GM19193 (cell line): ENCODE data around the gene ARSB.

Experiments
- POLR2A ChIP-seq: IDR thresholded peaks from 4 replicates; pipeline ENCODE4 v1.6.1; 2011; ENCODE audit not compliant: insufficient read depth, insufficient read length; ENCODE audit errors: extremely low read depth

Gene ARSB

DNA sequence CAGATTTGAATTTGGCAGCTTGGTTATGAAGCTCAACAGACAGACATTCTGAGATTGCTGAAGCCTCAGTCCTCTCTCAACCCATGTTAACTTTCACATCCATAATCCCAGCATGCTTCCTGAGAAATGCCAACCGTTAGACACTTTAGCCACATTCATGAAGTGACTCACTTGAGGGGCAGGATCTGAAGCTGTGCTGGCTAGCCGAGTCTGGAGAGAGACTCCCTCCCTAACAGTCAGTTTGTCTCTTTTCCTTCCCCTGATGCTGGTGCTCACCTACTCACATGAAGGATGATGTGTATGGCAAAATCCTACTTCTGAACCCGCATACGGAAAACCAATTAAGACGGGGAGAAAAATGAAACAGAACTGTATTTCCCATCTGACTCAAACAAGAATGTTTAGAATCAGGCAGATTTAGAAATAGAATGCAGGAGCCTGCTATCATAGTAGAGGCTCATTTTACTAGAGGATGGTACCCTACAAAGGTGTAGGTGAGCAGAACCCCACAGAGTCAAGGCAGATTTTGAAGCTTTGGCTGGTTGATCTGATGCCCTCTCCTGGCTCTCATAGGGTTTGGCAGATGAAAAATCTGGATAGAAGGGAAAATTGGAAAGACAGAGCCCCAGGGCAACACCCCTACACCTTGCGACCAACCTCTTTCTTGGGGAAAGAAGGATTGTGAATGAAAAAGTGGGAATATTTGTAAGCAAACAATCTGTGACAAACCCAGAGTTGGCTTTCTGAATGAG lies 185.7 kb downstream of the ARSB start:
- TF ChIP-seq POLR2A, result no peak

GRCh38 chr5:78798673-78799029 lies 186.5 kb downstream of the ARSB start:
- TF ChIP-seq POLR2A, result no peak

DNA sequence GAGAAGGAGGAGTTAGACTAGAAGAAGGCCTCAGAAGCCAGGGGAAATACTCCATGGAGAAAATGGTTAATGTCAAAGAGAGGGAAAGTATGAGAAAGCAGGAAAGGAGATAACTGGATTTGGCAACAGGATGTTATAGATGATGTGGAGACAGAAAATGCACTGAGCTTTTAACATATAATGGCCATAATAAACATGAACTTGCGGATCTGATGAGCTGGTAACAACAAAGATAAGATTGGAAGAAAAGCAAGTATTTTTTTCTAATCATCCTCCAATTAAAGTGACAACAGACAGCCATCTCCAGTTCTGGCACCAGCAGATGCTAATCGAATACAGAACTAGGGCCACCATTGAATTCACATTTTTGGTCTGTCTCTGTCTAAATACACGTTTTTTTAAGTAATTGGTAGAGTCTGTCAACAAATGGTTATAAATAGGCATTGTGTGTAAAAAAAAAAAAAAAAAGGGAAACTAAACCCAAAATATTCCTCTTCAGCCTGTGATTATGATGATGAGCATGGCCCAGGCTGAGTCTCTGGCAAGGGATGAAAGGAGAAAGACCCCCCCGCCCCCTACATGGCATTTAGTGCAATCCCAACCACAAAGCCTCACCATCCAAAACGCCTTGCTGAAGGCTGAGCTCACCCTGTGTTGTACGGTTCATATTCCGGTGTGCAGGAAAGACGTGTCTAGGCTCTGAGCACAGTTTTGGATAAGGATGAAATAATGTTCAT lies 187.0 kb downstream of the ARSB start:
- no peak for TF ChIP-seq POLR2A

GRCh38 chr5:78795757-78796156 lies 189.4 kb downstream of the ARSB start:
- no peak for TF ChIP-seq POLR2A

- TF ChIP-seq POLR2A, result no peak
Observed at GRCh38 chr5:78794693-78795215, 190.4 kb downstream of the ARSB start.

GRCh38 chr5:78793907-78794662 lies 191.0 kb downstream of the ARSB start:
- no peak for TF ChIP-seq POLR2A

DNA sequence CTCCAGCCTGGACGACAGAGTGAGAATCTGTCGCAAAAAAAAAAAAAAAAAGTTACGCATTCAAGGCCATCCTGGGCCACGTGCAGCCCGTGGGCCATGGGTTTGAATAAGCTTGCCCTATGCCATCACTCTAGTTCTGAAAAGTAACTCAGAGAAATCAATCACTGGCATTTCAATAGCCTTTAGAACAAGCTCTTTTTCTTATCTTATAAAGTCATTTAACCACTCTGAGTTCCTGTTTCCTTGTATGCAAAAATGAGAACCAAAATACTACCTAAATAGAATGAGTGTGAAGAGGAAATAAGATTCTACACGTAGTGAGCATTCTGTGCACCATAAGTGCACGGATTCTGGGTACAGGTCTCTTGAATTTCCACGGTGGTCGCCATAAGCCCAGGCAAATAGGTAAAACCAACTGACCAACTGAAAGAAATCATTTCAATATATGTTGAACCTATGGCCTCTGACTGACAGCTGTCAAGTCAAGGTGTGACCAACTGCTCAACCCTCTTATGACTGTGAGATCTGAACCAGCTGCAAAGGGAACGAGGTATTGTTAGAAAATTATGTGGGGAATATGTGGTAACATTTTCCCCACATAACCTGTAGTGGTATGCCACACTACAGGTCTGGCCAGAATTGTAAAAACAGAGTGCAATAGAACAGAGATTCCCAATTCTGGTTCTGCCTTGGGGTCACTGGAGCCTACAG lies 192.6 kb downstream of the ARSB start:
- no peak for TF ChIP-seq POLR2A

DNA sequence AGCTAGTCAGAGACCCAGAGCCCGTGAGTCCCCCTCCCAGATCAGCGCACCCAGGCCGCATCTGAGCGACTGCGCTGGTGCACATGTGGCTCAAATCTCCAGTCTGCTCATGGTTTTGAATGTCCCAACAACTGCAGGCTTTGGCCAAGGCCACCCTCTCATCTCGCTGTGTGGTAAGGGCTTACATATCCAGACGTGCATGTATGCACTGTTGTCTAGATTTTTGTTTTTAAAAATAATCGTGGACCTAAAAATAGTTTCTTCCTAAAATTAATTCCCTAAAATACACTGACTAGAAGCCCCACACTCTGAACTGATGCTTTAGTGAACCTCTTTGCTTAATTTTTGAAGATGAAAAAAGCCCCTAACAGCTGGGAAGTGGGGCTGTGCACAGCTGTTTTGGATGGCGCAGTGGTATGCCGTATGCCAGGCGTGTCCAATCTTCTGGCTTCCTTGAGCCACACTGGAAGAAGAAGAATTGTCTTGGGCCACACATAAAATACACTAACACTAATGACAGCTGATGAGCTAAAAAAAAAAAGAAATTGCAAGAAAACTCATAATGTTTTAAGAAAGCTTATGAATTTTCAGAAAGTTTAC lies 193.5 kb downstream of the ARSB start:
- TF ChIP-seq POLR2A, result no peak

GRCh38 chr5:78787783-78788182 lies 197.3 kb downstream of the ARSB start:
- no peak for TF ChIP-seq POLR2A

DNA sequence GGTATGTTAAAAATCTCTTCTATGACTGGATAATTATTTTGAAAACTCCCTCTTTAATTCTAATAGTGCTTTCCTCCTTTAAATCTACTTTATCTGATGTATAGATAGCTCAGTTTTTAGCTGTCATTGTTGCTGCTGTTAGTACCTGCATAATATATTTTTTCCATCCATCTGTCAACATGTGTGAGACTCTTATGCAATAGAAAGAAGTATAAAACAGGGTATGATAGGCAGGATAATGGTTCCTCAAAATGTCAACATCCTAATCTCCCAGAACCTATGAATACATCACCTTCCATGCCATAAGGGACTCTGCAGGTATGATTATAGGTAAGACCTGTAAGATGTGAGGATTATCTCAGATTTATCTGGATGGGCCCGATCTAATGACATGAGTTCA lies 199.7 kb downstream of the ARSB start:
- TF ChIP-seq POLR2A, result no peak

GRCh38 chr5:78783434-78784130 lies 201.5 kb downstream of the ARSB start:
- TF ChIP-seq POLR2A, result no peak

DNA sequence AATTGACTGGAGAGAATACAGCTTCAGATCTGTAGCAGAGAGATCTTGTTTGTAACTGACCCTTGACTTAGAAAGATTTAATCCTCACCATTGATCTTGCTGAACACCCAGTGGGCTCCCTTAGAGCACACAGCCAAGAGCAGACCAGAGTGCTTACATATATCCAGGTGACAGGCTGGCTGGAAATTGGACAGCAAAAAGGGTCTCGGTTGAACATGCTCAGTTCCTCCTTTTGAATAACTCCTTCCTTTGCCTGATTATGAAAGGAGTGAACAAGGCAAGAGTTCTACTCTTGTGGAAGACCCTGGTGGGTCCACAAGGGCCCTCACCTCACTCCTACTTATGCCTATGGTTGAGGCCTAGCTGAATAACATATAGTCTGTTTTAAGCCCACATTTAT lies 202.4 kb downstream of the ARSB start:
- no peak for TF ChIP-seq POLR2A

DNA sequence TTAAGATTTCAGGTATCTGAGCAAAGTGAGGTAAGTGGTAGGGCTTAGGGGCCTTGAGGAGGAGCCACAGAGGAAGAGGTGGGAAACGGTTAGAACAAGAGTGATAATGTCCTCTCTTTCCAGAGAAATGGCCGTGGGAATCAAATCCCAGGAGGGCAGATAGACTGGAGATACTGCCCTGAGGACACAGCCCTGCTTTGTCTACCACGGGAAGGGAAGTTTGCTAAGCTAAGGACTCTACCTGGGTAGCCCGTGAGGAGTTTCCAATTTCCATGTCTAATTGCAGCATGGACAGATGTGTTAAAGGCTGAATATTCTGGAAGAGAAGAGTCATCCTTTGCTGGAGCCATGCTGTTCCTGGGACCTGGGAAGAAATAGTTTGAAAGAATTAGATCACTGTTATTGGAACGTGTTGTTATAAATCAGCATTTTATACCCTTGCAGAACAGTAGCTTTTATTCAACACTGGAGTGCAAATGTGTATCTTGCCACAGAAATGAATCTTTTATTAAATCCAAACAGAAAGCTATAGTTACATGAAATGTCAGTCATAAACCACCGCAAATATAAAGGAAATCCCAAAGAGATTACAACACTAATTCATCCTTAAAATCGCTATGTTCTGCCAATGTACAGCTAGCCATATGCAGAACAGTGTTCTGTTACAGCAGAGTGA lies 203.4 kb downstream of the ARSB start:
- TF ChIP-seq POLR2A, result no peak

DNA sequence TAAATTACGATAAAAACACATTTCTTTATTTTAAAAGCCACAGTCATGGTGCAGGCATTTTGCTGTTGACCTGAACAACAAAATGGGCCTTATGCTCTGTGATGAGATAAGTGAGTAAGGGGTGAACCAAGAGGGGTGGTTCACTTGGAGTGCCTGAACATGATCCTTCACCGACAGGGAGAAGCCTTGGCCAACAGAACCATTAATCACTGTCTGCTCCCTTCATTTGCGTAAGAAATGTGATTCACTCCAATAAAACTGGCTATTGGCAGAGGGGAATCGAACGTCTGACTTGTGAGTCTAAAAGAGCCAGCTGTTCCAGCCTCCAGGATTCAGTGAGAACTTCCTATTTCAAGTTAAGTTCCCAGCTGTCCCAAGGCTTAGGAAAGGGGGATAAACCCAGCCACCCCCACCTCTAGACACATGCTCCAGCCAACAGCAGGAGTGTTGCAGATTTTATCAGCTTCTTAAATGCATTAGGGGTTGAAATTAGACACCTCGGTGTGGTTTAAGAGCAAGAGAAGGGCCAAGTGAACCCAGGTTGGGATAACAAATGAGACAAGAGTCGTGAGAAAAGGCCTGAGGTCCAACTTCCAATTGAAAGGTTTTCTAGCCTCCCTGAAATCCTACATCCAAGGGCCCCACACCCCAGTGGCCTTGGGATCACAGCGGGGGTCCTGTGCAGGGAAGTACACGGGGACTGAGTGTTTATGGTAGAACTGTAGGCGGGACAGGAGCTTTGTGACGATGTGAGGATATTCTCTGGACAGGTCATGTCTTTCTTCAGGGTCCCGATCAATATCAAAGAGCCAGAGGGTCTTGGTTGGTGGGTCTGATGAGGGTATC lies 205.1 kb downstream of the ARSB start:
- TF ChIP-seq POLR2A, result no peak
